Epithelial cell of proximal tubule (primary cell): Measurements from ENCODE around the gene ARPP21. TPM values are rescaled to one million over a fixed set of nuclear protein-coding genes. Genes with fewer than 3 reads are reported as not detected.

Experiments
- DNase-seq: peaks from one replicate; pipeline ENCODE4 v3.0.0-alpha.2; 2011; ENCODE audit warnings: low read depth
- H3K4me3 ChIP-seq: 2 replicates; pipeline ENCODE4 v1.5.1; 2011; ENCODE audit warnings: low read depth, mild to moderate bottlenecking, low read length
- CTCF ChIP-seq: conservative IDR thresholded peaks from 2 replicates; pipeline ENCODE4 v1.5.1; 2012; ENCODE audit warnings: low read depth, mild to moderate bottlenecking, low read length
- total RNA-seq: library from RNA; depleted of rRNA; stranded (reverse); fragments of >200 nt; gene quantifications from 2 replicates; pipeline ENCODE4 v1.2.3, GENCODE V29; 2015

The ARPP21 gene
- total RNA-seq, 1 donor from 2014 or later = not detected

- no peak for TF ChIP-seq CTCF
- no peak for DNase-seq
- no peak overlapping the region for H3K4me3 ChIP-seq
These were observed 10.1 kb downstream of the ARPP21 start for GRCh38 chr3:35649405-35649804.

GRCh38 chr3:35651426-35651825 lies 12.1 kb downstream of the ARPP21 start:
- no peak overlapping the region for H3K4me3 ChIP-seq
- TF ChIP-seq CTCF = no peak
- no peak for DNase-seq

- no peak overlapping the region for H3K4me3 ChIP-seq
- peak; percentile 59 for DNase-seq
- TF ChIP-seq CTCF = no peak
These were observed 12.5 kb downstream of the ARPP21 start for GRCh38 chr3:35651851-35652250.

- DNase-seq = no peak
These were observed 14.0 kb downstream of the ARPP21 start for GRCh38 chr3:35653347-35653746.

GRCh38 chr3:35654476-35654875 lies 15.2 kb downstream of the ARPP21 start:
- TF ChIP-seq CTCF = no peak
- H3K4me3 ChIP-seq = no peak overlapping the region
- no peak for DNase-seq

More at GRCh38 chr3:35653347-35653746, 14.0 kb downstream of the ARPP21 start:
- no peak overlapping the region for H3K4me3 ChIP-seq
- no peak for TF ChIP-seq CTCF

- no peak overlapping the region for H3K4me3 ChIP-seq
- no peak for DNase-seq
- no peak for TF ChIP-seq CTCF
These were observed 19.4 kb downstream of the ARPP21 start for GRCh38 chr3:35658686-35659085.

GRCh38 chr3:35659768-35660167 lies 20.4 kb downstream of the ARPP21 start:
- DNase-seq = peak; percentile 30
- no peak overlapping the region for H3K4me3 ChIP-seq
- TF ChIP-seq CTCF = peak; percentile 81
